NB4 (cell line): ENCODE measurements around the gene SUSD4.

Experiments used
- DNase-seq: peaks from one replicate; pipeline ENCODE4 v3.0.0; 2010; ENCODE audit warnings: low read depth
- H3K4me3 ChIP-seq: one replicate; pipeline ENCODE4 v1.5.1; 2011; ENCODE audit warnings: mild to moderate bottlenecking, low read depth, low read length, moderate library complexity
- MYC ChIP-seq: IDR thresholded peaks from 2 replicates; pipeline ENCODE4 v1.6.1; 2011; ENCODE audit warnings: low read depth, low read length
- POLR2A ChIP-seq: IDR thresholded peaks from 2 replicates; pipeline ENCODE4 v1.6.1; 2011; ENCODE audit warnings: mild to moderate bottlenecking; ENCODE audit not compliant: insufficient read length; ENCODE audit errors: extremely low read depth
- TF ChIP-seq, protein P1 (sequence below): IDR thresholded peaks from one replicate; pipeline ENCODE4 v1.5.1; 2012; ENCODE audit warnings: low read depth, low read length
- TF ChIP-seq, protein P2 (sequence below): IDR thresholded peaks from 2 replicates; pipeline ENCODE4 v1.6.1; 2011; ENCODE audit warnings: low read depth, low read length

The SUSD4 gene

DNA sequence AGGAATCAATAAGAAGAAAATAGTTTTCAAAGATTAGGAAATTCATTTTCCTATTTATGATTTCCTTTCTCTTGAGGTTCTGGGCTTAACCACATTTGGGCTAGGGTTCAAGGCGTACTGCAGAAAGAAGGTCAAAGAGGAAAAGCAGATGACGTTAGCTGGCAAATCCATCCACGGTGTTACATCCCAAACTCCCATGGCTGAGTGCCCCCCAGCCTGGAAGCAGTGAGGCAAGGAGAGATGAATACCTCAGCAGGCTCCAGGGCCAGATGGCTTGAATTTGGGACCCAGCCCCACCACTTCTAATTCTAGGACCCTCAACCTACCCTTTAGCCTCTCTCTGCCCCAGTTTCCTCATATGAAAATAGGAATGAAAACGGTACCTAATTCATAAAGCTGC is 17.7 kb downstream of the SUSD4 start:
- no peak for DNase-seq
- no peak overlapping the region for H3K4me3 ChIP-seq
- no peak for TF ChIP-seq POLR2A
- TF ChIP-seq, protein P1, sequence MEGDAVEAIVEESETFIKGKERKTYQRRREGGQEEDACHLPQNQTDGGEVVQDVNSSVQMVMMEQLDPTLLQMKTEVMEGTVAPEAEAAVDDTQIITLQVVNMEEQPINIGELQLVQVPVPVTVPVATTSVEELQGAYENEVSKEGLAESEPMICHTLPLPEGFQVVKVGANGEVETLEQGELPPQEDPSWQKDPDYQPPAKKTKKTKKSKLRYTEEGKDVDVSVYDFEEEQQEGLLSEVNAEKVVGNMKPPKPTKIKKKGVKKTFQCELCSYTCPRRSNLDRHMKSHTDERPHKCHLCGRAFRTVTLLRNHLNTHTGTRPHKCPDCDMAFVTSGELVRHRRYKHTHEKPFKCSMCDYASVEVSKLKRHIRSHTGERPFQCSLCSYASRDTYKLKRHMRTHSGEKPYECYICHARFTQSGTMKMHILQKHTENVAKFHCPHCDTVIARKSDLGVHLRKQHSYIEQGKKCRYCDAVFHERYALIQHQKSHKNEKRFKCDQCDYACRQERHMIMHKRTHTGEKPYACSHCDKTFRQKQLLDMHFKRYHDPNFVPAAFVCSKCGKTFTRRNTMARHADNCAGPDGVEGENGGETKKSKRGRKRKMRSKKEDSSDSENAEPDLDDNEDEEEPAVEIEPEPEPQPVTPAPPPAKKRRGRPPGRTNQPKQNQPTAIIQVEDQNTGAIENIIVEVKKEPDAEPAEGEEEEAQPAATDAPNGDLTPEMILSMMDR = no peak
- TF ChIP-seq, protein P2, sequence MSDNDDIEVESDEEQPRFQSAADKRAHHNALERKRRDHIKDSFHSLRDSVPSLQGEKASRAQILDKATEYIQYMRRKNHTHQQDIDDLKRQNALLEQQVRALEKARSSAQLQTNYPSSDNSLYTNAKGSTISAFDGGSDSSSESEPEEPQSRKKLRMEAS = no peak

DNA sequence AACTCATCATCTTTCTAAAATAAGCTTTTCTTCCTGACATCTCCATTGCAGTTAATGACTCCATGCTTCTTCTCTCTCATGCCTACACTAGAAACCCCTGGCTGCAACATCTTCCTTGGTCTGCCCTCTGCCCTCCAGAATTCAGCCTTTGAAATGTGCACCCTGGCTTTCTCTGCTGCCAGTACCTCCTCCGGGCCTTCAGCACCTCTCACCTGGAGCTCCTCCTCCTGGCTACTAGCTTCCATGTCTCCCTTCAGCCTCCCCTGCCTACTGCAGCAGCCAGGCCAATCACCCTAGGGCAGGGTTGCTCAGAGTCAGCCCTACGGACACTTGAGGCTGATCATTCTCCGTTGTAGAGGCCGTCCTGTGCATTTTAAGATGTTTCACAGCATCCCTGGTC is 18.3 kb downstream of the SUSD4 start:
- DNase-seq = no peak
- no peak overlapping the region for H3K4me3 ChIP-seq
- TF ChIP-seq MYC (no peak), POLR2A (no peak)
- TF ChIP-seq, protein P1 = no peak
- TF ChIP-seq, protein P2 = no peak

DNA sequence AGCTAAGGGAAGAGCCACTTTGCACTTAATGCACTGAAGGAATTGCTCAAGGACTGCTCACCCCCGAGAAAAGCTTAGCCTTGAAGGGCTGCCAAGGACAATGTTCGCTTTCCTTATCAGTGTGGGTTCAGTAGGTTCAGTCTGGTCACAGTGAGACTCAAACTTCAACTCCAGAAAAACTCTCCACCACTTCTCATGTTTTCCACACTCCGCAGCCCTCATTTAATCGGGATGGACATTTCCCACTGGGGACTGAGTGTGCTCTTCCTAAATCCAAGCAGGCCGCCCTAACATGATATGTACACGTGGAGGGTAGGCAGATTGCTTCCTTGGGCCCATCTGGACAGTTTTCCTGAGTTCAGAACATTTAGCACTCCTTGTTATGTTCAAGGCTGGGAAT is 19.5 kb downstream of the SUSD4 start:
- TF ChIP-seq, protein P2 = no peak
- TF ChIP-seq POLR2A = no peak
- TF ChIP-seq, protein P1 = no peak
- no peak for TF ChIP-seq MYC
- H3K4me3 ChIP-seq = no peak overlapping the region
- DNase-seq = no peak

DNA sequence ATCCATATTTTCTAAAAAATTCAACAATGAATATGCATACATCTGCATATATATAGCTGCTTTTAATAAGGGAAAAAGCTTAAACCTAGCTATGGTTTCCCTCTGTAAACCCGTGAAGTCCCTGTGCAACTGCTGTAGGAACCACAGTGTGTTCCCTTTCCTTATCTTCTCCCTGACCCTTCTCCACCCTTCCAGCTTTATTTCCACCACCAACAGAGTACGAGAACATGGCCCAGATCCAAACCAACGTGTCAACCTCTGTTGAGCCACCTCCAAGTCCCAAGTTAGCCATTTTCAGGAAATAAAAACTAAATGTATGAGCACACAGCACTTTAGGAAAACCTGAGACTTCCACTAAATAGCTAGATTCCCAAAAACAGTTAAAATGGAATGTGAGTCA is 20.3 kb downstream of the SUSD4 start:
- DNase-seq = no peak
- TF ChIP-seq MYC = no peak
- TF ChIP-seq, protein P2 = no peak
- TF ChIP-seq, protein P1 = no peak
- TF ChIP-seq POLR2A = no peak
- no peak overlapping the region for H3K4me3 ChIP-seq

DNA sequence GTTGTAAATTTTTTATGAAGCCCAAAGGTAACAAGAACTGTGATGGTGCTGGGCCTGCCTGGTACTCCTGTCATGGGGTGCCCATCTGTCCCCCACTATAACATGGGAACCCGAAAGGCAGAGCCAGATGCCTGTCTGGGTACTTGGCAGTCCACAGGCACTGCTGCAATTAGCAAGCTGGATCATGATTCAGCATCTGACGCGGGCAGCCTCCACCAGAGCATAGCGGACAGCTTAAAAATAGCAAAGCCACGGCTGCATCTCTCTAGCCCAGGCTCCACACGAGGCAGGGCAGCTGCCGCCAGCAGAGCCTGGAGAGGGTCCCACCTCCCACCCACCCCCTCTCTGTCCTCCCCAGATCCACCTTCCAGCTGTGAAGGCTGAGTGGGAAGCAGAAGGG is 22.9 kb downstream of the SUSD4 start:
- TF ChIP-seq MYC (no peak), POLR2A (no peak)
- TF ChIP-seq, protein P2 = no peak
- TF ChIP-seq, protein P1 = no peak
- no peak for DNase-seq
- no peak overlapping the region for H3K4me3 ChIP-seq

DNA sequence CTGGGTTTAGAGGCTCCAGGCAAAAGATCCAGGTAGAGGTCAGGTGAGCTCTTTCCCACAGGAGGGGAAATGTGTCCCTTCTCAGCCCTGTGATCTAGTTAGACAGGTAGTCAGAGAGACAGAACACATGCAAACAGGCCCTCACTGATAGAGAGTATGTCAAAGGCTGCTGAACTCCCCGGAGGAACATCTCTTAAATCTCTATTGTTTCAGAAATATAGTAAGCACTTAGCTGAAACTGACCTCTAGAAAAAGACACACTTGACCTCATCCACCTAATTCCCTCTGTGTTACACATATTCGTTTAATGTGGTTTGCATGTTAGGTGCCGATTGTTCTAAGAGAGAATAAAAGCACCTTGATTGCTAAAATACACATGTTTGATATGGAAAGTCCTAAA is 23.3 kb downstream of the SUSD4 start:
- DNase-seq = no peak
- no peak overlapping the region for H3K4me3 ChIP-seq
- TF ChIP-seq, protein P2 = no peak
- TF ChIP-seq MYC (no peak), POLR2A (no peak)
- TF ChIP-seq, protein P1 = no peak
